K562 (cell line): Measurements from ENCODE around the gene GADD45GIP1. TPM values are rescaled to one million over a fixed set of nuclear protein-coding genes. Genes with fewer than 3 reads are reported as not detected.

Source experiments
- ARHGAP35 ChIP-seq: fragments of 450-650 bp; IDR thresholded peaks from 2 replicates; pipeline ENCODE4 v1.6.1; 2018; ENCODE audit not compliant: partially characterized antibody
- BCOR ChIP-seq: fragments of 450-650 bp; IDR thresholded peaks from 2 replicates; pipeline ENCODE4 v1.6.1; 2016
- ERF ChIP-seq: fragments of 450-650 bp; formaldehyde crosslinking; IDR thresholded peaks from 2 replicates; pipeline ENCODE4 v1.4.0; 2020; ENCODE audit warnings: mild to moderate bottlenecking, mixed read lengths
- PRPF4 ChIP-seq: fragments of 200-400 bp; formaldehyde crosslinking; IDR thresholded peaks from one replicate; pipeline ENCODE4 v1.6.1; 2017; ENCODE audit warnings: low read length, low read depth, mild to moderate bottlenecking; ENCODE audit not compliant: insufficient read depth, poor library complexity, severe bottlenecking
- polyA plus RNA-seq, 8 experiments: library from polyadenylated mRNA; depleted of rRNA in 4 of 8; stranded (reverse) in 5 of 8; unstranded in 3 of 8; fragments of >200 nt; fragmentation: Nextera tagmentation in 2 of 8; fragmentation: Illumina TruSeq in 1 of 8; extraction: Ambion mirVana in 2 of 8; extraction: Trizol in 1 of 8; gene quantifications; 2 replicates each; pipeline versions ENCODE4 v1.2.1 to v1.2.3, GENCODE V29; 2011 to 2014; ENCODE audit warnings: inconsistent platforms in 1 of 8, missing spikeins in 1 of 8
- total RNA-seq, 7 experiments: library from RNA; depleted of rRNA in 6 of 7; stranded (reverse); fragments of >200 nt in 6 of 7; fragmentation: Illumina TruSeq in 2 of 7; extraction: Trizol in 2 of 7; gene quantifications; 2 replicates each; pipeline versions ENCODE4 v1.2.1 to v1.2.3, GENCODE V29; 2011 to 2021; ENCODE audit warnings: low replicate concordance in 1 of 7
- TF ChIP-seq, protein P1 (sequence below): sonication (generic); formaldehyde crosslinking; IDR thresholded peaks from 2 replicates; pipeline ENCODE4 v1.8.0; 2023; ENCODE audit warnings: mild to moderate bottlenecking, missing genetic modification reagents

The GADD45GIP1 gene
- total and polyA plus RNA-seq, 9 of the 15 experiments (the other 6 are each of a cell fraction or from before 2014, with no cell fraction given) = 5.1 to 161 (median 29.2) TPM

DNA sequence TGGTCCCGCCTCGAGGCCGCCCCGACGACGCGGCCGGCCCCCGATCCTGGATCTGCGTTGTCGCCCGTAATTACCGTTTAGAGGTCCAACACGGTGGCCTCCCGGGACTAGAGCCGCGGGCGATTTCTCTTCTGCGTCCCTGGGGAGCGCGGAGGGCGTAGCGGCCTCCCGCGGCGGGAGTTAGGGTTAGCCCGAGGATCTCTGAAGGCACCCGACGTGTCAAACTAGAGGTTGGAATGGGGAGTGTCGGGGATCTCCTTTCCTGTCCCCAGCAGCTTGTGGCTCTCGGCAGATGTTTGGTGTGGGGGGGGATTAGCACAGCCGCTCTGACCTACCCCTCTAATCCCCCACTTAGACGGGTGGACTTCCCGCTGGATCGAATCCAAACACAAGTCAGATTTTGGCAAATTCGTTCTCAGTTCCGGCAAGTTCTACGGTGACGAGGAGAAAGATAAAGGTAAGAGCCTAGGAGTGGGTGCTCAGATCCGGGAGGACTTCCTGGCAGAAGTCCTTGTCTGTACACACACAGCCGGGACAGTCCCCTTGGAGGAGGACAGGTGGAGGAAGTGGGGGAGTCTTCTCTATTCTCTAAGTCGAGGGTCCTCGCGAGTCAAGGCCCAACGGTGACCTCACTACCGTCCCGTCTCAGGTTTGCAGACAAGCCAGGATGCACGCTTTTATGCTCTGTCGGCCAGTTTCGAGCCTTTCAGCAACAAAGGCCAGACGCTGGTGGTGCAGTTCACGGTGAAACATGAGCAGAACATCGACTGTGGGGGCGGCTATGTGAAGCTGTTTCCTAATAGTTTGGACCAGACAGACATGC is 18.0 kb downstream of the GADD45GIP1 start (continued):
- TF ChIP-seq, protein P1, sequence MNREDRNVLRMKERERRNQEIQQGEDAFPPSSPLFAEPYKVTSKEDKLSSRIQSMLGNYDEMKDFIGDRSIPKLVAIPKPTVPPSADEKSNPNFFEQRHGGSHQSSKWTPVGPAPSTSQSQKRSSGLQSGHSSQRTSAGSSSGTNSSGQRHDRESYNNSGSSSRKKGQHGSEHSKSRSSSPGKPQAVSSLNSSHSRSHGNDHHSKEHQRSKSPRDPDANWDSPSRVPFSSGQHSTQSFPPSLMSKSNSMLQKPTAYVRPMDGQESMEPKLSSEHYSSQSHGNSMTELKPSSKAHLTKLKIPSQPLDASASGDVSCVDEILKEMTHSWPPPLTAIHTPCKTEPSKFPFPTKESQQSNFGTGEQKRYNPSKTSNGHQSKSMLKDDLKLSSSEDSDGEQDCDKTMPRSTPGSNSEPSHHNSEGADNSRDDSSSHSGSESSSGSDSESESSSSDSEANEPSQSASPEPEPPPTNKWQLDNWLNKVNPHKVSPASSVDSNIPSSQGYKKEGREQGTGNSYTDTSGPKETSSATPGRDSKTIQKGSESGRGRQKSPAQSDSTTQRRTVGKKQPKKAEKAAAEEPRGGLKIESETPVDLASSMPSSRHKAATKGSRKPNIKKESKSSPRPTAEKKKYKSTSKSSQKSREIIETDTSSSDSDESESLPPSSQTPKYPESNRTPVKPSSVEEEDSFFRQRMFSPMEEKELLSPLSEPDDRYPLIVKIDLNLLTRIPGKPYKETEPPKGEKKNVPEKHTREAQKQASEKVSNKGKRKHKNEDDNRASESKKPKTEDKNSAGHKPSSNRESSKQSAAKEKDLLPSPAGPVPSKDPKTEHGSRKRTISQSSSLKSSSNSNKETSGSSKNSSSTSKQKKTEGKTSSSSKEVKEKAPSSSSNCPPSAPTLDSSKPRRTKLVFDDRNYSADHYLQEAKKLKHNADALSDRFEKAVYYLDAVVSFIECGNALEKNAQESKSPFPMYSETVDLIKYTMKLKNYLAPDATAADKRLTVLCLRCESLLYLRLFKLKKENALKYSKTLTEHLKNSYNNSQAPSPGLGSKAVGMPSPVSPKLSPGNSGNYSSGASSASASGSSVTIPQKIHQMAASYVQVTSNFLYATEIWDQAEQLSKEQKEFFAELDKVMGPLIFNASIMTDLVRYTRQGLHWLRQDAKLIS (CRISPR knock-in tag) = peak; percentile 75; the same call in 1 of the 2 replicates
- peak; percentile 5 for TF ChIP-seq PRPF4
- TF ChIP-seq BCOR = 0 out of 2 replicates have a peak, but pooled peaks have one; percentile 31
- 0 out of 2 replicates have a peak, but pooled peaks have one; percentile 11 for TF ChIP-seq ERF (CRISPR knock-in tag)
- TF ChIP-seq ARHGAP35 = peak; percentile 5
